GM18951 (cell line): ENCODE measurements around the gene IL22RA1.

ENCODE experiments used
- POLR2A ChIP-seq: IDR thresholded peaks from 4 replicates; pipeline ENCODE4 v1.6.1; 2011; ENCODE audit warnings: mild to moderate bottlenecking; ENCODE audit not compliant: insufficient read length, insufficient read depth; ENCODE audit errors: extremely low read depth
- in situ Hi-C: fragments of 300-500 bp; cut with MboI; formaldehyde crosslinking; loops from one replicate; pipeline ENCODE4 v1.12.0; 2022; ENCODE audit warnings: low sequenced_read_pairs, mixed read lengths, inconsistent platforms; ENCODE audit not compliant: unreplicated experiment

Gene IL22RA1

DNA sequence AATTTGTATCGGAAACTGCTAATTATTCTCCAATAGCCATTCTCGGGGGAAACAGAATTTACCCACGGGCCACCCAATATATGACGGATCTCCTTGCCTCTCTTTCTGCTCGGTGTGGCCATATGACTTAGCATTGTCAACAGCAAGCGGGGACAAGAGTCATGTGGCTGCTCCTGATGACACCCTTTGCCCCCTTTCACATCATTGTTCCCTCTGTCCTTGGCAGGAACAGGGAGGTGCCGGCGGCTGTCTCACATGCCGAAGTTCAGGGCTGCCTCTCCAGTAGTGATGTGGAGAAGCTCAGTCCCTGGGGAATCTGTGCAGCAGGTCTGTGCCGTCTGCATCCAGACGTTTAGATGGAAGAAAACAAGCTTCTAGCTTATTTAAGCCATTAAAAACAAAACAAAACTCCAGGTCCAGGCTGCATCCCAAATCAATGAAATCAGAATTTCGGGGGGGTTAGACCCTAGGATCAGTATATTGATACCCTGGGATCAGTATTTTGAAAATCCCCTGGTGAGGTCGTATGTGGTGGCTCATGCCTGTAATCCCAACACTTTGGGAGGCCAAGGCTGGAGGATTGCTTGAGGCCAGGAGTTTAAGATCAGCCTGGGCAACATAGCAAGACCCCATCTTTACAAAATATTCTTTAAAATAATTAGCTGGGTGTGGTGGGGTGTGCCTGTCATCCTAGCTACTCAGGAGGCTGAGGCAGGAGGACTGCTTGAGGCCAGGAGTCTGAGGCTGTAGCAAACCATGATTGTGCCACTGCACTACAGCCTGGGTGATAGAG is 41.8 kb downstream of the IL22RA1 start:
- TF ChIP-seq POLR2A: no peak
- in situ Hi-C loops: no loop called here

DNA sequence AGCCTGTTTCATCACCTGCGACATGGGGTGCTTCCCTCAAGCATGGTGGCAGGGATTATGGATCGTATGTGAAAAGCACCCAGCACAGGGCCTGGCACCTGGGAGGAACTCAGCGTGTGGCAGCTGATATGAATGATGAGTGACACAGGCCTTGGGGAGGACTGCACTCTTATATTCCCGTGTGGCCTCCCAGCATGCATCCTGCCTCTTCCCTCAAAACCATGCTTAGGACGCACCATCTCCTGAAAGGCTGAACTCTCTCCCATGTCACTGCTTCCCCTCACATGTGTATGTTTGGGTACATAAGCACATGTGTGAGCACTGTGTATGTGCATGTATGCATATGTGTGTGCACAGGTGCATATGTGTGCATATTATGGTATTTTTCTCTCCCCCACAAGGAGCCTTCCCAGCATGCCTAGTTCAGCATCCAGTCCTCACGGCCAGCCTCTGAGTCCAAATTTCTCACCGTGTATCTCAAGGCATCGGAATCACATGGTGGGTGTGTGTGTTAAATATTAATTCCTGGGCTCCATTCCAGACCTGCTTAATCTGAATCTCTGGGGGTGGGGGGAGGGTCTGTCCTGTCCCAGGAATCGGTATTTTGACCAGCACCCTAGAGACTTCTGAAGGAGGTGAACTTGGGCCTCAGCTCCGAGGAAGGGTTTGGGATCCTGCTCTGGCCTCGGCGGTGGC is 43.8 kb downstream of the IL22RA1 start:
- in situ Hi-C loops: no loop called here
- no peak for TF ChIP-seq POLR2A

DNA sequence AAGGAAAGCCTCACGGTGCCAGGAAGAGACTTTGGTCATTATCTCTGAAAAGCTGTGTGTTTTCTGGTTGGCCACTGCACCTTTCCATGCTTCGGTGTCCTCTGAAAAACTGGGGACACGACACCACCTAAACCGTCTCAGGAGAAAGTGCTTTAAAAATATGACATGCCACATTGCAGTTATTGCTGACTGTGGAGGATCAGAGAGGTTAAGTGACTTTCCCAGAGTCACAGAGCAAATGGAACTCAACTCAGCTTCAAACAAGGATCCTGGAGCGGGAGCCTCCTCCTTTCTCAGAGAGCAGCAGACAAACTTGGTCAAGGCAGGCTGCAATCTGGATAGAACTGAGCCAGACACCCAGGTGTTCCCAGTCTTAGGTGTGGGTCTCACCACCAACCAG is 44.8 kb downstream of the IL22RA1 start:
- in situ Hi-C loops: no loop called here
- TF ChIP-seq POLR2A: no peak

DNA sequence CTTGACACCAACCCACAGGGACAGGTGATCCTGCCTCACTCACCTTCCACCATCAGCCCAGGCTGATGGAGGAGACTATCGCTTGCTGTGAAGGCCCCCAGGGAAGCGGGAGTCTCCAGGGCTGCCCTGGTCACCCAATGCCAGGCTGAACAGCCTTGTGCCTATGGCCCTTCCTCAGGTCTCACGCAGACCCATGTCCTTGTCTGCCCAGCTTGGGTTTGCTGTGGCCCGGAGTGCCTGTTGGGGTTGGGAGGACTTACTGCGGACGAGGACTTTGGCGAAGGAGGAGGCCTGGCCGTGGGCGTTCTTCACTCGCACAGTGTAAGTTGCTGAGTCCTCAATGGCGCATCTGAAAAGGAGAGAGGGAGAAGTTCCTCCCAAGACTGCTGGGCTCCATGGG is 45.3 kb downstream of the IL22RA1 start:
- in situ Hi-C loops: no loop called here
- no peak for TF ChIP-seq POLR2A

DNA sequence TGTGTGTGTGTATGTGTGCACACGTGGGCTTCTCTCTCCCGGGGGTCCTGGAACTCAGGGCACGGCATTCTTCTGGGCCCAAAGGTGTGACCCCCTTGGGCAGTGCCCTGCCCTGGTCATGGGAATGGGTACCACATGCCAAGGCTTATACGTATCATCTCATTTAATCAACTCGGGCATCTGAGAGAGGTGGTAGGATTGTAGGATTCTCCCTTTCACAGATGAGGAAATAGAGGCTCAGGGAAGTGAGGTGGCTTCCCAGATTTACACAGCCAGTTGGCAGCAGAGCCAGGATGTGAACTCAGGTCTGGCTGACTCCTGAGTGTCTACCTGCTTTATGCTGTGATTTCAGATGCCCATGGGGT is 46.2 kb downstream of the IL22RA1 start:
- TF ChIP-seq POLR2A: no peak
- in situ Hi-C loops: no loop called here

DNA sequence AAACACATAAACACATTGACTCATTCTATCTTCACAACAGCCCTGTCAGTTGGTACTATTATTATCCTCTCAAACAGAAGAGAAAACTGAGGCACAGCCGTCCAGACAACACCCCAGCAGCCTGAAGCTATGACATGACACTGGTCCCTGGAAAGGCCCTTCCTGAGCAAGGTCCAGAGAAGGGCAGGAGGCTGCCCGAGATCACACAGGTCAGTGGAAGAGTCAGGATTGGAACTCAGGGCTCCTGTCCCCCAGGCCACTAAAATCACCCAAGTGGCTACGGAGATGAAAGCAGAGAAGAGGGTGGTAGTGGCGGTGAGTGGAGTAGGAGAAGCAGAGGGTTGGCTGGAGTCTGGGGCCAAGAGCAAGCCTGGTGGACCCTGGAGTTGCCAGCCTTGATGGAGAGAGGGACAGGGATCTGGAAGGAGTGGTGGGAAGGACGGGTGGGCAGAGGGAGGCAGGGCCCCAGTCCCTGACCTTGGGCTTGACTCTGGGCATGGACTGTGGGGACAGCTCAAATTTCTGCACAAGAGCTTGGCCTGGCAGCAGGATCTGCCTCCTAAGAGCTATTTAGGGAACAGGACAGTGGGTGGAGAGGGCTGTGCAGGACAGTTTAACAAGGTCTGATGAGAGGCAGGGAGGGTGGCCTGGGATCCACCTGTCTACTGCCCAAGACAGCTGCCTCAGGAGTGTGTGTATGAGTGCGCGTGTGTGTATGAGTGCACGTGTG is 46.8 kb downstream of the IL22RA1 start:
- TF ChIP-seq POLR2A: no peak
- in situ Hi-C loops: no loop called here

DNA sequence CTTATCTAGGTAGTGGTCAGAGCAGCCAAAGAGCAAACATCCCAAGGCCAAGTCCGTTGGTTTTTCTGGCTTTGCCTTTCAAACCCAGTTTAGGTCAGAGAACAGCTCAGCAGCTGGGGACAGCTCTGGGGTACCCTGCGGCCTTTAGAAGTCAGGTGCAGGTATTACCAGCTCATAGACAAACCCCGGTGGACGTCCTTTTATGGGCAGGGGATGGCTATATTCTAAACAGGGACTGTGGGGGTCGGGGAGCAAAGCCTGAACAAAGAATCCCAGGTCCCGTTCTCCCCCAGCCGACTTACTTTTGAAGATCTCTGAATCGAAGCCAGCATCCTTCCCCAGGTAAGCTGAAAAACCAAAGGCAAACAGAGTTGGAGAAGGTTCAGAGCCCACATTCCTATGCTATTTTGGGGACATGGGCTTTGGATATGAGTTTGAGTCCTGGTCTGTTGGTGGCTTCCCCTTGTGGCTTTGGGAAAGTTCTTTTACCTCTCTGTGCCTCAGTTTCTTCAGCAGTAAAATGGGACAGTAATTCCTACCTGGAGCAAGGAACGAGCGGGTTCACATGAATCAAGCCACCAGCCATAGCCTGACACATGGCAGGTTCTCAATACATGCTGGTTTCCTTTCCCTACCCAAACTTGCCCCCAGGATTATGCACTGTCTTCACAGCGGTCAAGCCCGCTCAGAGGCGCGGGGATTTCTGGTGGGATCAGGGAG is 47.6 kb downstream of the IL22RA1 start:
- in situ Hi-C loops: no loop called here
- TF ChIP-seq POLR2A: no peak

DNA sequence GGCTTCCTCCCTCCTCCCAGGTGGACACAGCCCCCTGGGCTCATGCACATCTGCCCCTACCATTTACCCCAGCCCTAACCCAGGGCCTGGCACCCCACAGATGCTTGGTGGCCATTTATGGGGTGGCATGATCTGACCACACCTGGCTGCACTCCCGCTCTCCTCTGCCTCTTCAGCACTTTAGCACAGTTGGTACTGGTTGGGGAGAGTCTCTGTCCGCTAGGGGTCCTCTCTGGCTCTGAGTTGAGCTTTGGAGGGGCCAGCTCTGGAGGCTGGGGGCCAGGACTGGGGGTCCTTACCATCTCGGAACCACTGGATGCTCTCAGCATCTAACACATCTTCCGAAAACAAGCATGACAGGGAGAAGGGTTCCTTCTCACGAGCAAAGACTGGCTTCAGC is 48.4 kb downstream of the IL22RA1 start:
- TF ChIP-seq POLR2A: no peak
- in situ Hi-C loops: no loop called here

DNA sequence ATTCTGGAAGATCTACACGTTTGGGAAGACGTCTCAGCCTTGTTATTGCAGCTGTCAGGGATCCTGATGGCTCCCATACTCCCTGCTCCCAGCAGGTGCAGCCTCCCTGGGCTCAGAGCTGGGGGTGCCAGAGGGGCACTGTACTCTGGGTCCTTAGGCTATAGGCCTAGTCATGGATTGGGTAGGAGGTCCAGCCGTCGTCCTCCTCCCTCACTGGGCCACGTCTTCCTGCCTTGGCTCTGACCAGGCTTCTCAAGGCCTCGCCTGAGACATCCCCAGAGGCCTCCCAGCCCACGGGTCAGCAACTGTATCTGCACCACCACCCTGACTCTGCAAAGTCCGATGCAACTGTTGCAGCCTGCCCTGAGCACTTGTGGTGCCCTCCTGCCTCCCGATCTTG is 49.2 kb downstream of the IL22RA1 start:
- no peak for TF ChIP-seq POLR2A
- in situ Hi-C loops: no loop called here

DNA sequence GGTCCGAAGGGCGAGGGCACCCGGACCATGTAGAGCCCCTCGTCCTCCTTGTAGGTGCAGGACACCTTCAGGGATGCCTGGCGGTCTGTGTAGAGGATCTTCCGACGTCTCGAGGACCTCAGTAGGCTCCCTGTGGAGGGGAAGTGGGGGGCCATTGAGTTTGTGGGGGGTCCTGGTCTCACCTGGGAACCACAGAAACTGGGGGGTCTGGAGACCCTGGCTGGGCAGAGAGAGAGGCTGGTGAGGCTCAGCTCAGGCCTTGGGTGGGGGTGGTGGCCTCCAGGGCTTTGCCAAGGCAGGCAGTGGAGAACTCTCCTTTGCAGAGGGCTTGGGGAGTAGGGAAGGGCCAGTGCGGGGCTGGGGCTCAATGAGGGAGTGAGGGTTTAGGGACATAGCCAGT is 50.0 kb downstream of the IL22RA1 start:
- in situ Hi-C loops: no loop called here
- TF ChIP-seq POLR2A: no peak

DNA sequence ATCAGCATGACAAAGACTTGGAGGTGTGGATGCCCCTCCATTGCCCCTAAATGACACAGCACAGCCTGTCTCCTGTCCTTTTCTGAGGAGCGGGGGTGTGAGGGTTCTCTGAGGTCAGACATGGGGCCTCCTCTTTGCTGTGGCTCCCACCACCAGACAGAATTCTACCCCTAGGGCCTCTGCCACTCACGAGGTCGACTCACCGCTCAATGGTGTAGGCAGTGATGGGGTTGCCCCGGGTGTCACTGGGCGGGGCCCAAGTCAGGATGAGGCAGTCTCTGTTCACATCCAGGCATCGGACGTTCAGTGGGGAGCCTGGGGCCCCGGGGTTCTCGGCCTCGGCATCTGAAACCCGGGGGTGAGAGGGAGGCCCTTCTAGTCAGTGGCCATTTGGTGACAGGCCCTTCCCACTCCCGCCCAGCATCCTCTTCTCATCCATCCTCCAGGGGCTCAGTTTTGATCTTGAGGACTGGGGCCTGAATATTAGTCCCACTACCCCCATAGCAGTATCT is 50.9 kb downstream of the IL22RA1 start:
- no peak for TF ChIP-seq POLR2A
- in situ Hi-C loops: no loop called here

DNA sequence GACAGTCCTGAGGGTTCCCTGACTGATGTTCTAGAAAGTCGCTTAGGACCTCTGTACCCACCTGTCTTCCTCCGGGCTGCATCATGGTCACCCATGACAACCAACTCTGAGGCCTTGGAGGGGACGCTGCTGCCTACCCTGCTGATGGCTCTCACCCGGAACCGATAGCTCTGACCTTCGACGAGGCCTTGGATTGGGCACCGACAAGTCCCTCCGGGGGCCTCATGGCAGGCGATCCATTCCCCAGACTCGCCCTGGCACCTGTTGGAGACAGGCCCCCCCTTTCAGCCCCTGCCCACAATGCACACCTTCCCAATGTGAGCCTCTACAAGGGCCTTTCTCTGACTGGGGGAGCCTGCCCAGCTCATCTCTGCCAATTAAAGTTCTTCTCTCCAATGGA is 52.2 kb downstream of the IL22RA1 start:
- TF ChIP-seq POLR2A: no peak

More for the DNA sequence above, 52.2 kb downstream of the IL22RA1 start:
- in situ Hi-C loops: no loop called here
